ENCODE results near the gene EID2.

DNA sequence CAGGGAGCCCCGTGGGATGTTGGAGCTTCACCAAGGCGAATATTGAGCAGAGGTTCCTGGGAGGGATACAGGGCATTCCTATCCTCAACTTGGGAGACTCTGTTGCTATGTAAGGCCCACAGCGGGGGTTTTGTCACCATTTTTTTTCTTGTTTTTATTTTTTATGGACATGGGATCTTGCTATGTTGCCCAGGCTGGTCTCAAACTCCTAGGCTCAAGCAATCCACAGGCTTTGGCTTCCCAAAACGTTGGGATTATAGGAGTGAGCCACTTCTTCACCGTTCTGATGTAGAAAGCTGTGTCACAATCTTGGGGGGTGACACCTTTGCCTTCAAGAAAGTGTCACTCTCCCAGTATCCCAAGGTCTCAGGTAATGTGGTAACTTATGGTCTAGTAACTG, 38.6 kb downstream of the EID2 start:
- TF ChIP-seq, protein P1, sequence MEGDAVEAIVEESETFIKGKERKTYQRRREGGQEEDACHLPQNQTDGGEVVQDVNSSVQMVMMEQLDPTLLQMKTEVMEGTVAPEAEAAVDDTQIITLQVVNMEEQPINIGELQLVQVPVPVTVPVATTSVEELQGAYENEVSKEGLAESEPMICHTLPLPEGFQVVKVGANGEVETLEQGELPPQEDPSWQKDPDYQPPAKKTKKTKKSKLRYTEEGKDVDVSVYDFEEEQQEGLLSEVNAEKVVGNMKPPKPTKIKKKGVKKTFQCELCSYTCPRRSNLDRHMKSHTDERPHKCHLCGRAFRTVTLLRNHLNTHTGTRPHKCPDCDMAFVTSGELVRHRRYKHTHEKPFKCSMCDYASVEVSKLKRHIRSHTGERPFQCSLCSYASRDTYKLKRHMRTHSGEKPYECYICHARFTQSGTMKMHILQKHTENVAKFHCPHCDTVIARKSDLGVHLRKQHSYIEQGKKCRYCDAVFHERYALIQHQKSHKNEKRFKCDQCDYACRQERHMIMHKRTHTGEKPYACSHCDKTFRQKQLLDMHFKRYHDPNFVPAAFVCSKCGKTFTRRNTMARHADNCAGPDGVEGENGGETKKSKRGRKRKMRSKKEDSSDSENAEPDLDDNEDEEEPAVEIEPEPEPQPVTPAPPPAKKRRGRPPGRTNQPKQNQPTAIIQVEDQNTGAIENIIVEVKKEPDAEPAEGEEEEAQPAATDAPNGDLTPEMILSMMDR (conservative IDR thresholded peaks at IDR 0.05 in 1 of 2, IDR thresholded peaks at IDR 0.05 in 1 of 2; ENCODE audit: extremely low read depth in 1 of 2, insufficient read depth in 1 of 2, low read depth in 1 of 2, low read length in 2 of 2) = no peak
- TF ChIP-seq EZH2 (IDR thresholded peaks at IDR 0.05; ENCODE audit: borderline replicate concordance, low read length) = no peak
